OCI-LY3 (cell line): ENCODE results near the gene PKHD1.

Source experiments
- H2AFZ ChIP-seq: fragments of 200-600, 300-600 bp; shearing (Covaris generic); 2 replicates; pipeline ENCODE4 v1.6.0; 2014; ENCODE audit warnings: antibody characterized with exemption, low read depth, low read length
- H3K27ac ChIP-seq: fragments of 200-600, 300-600 bp; sonication (generic); 2 replicates; pipeline ENCODE4 v1.5.1; 2014; ENCODE audit warnings: mild to moderate bottlenecking, low read length, moderate library complexity, mixed read lengths
- H3K27me3 ChIP-seq: fragments of 200-600, 300-600 bp; sonication (generic); 2 replicates; pipeline ENCODE4 v1.6.1; 2014; ENCODE audit warnings: low read depth, low read length, mixed read lengths
- H3K36me3 ChIP-seq: fragments of 200-600, 300-600 bp; sonication (generic); replicated peaks from 2 replicates; pipeline ENCODE3; 2014; ENCODE audit warnings: low read depth, low read length, mixed read lengths
- H3K4me1 ChIP-seq: fragments of 300-600, 200-600 bp; sonication (generic); 2 replicates; pipeline ENCODE4 v1.6.1; 2014; ENCODE audit warnings: low read length, mixed read lengths
- H3K4me2 ChIP-seq: fragments of 200-600, 300-600 bp; sonication (generic); 2 replicates; pipeline ENCODE4 v1.6.1; 2014; ENCODE audit warnings: low read length, mixed read lengths
- H3K4me3 ChIP-seq: fragments of 300-600, 200-600 bp; sonication (generic); 2 replicates; pipeline ENCODE4 v1.5.1; 2014; ENCODE audit warnings: antibody characterized with exemption, mild to moderate bottlenecking, low read length, moderate library complexity
- H3K79me2 ChIP-seq: fragments of 300-600, 200-600 bp; shearing (Covaris generic); 2 replicates; pipeline ENCODE4 v1.6.1; 2014; ENCODE audit warnings: mild to moderate bottlenecking, low read length, mixed read lengths
- H3K9ac ChIP-seq: fragments of 300-600, 200-600 bp; shearing (Covaris generic); 2 replicates; pipeline ENCODE4 v1.6.0; 2014; ENCODE audit warnings: mild to moderate bottlenecking, low read length, moderate library complexity
- H3K9me3 ChIP-seq: fragments of 200-600, 300-600 bp; shearing (Covaris generic); 2 replicates; pipeline ENCODE4 v1.6.1; 2014; ENCODE audit warnings: low read length, mixed read lengths; ENCODE audit not compliant: insufficient read depth
- H4K20me1 ChIP-seq: fragments of 200-600, 300-600 bp; sonication (generic); 2 replicates; pipeline ENCODE4 v1.6.1; 2016; ENCODE audit warnings: low read length, mixed read lengths; ENCODE audit not compliant: insufficient read depth
- CTCF ChIP-seq: fragments of 200-600, 300-600 bp; sonication (generic); IDR thresholded peaks from 2 replicates; pipeline ENCODE4 v1.5.1; 2014; ENCODE audit warnings: antibody characterized with exemption, low read length, low read depth
- EZH2phosphoT487 ChIP-seq: fragments of 200-600 bp; shearing (Covaris generic); IDR thresholded peaks from 2 replicates; pipeline ENCODE4 v1.6.1; 2018; ENCODE audit warnings: antibody characterized with exemption, mixed run types, low read depth

PKHD1 gene

DNA sequence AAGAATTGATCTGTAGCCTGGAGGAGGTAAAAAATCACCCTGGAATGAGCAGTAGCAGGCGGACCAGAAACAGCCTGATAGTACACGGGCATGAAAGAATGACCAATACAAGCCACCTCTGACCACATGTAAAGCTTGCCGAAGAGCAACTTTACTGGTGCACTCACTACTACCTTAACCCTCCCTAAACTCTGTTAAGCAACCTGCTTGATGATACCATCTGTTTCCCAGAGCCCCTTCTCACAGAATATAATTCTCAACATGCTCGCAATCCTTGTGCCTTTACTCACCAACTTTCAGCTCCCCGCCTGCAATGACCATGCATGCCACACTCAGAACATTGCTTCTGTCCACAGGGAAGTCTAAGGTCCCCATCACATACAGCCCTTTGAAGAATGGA, 296.5 kb downstream of the PKHD1 start:
- no peak overlapping the region for H3K4me3 ChIP-seq
- peaks cover 7% of the 10 kb centered on the region; the same call in 1 of the 2 replicates for H3K27me3 ChIP-seq
- H2AFZ ChIP-seq = no peak overlapping the region
- H3K4me2 ChIP-seq = no peak overlapping the region
- H3K4me1 ChIP-seq = peaks cover 7% of the 10 kb centered on the region
- H3K79me2 ChIP-seq = no peaks in the 10 kb centered on the region
- no peak overlapping the region for H3K9ac ChIP-seq
- no peaks in the 10 kb centered on the region for H4K20me1 ChIP-seq
- TF ChIP-seq CTCF (no peak), EZH2phosphoT487 (no peak)
- no peak overlapping the region for H3K27ac ChIP-seq
- no peaks in the 10 kb centered on the region for H3K36me3 ChIP-seq
- H3K9me3 ChIP-seq = no peaks in the 10 kb centered on the region

- Histone ChIP-seq H3K27me3 (peaks cover 7% of the 10 kb centered on the region; the same call in 1 of the 2 replicates), H3K9me3 (no peaks in the 10 kb centered on the region), H3K27ac (no peak overlapping the region), H3K9ac (no peak overlapping the region), H3K4me2 (no peak overlapping the region), H3K79me2 (no peaks in the 10 kb centered on the region), H3K4me3 (no peak overlapping the region), H3K4me1 (peaks cover 7% of the 10 kb centered on the region), H4K20me1 (no peaks in the 10 kb centered on the region), H3K36me3 (no peaks in the 10 kb centered on the region), H2AFZ (no peak overlapping the region)
- TF ChIP-seq EZH2phosphoT487 (no peak), CTCF (no peak)
Measured at GRCh38 chr6:51788121-51788520, 299.3 kb downstream of the PKHD1 start.

GRCh38 chr6:51778666-51779065, 308.7 kb downstream of the PKHD1 start:
- H3K4me2 ChIP-seq = no peak overlapping the region
- no peaks in the 10 kb centered on the region for H3K36me3 ChIP-seq
- no peak overlapping the region for H3K27ac ChIP-seq
- no peaks in the 10 kb centered on the region for H3K4me1 ChIP-seq
- H3K9ac ChIP-seq = no peak overlapping the region
- no peak overlapping the region for H3K4me3 ChIP-seq
- H3K27me3 ChIP-seq = no peaks in the 10 kb centered on the region
- H2AFZ ChIP-seq = no peak overlapping the region
- H3K79me2 ChIP-seq = no peaks in the 10 kb centered on the region
- no peaks in the 10 kb centered on the region for H3K9me3 ChIP-seq
- H4K20me1 ChIP-seq = no peaks in the 10 kb centered on the region
- TF ChIP-seq EZH2phosphoT487 (no peak), CTCF (no peak)

DNA sequence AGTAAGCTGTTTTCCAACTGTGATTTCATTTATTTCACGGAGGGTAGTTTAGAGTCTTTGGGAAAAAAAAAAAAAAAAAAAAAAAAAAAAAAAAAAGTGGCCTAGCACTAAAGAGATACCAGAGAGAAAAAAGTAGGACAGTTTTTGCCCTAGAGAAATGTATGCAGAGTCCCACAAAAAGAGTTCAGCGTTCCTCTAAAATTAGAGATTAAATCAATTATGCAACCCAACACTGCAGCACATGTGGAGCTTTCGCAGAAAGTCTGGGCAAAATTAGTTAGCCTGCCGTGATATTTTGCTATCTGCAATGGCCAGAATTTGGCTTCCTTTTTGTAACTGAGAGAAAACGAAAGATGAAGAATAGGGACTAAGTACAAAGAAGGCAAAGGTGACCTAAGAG, 309.8 kb downstream of the PKHD1 start:
- Histone ChIP-seq H4K20me1 (no peaks in the 10 kb centered on the region), H3K9ac (no peak overlapping the region), H3K9me3 (no peaks in the 10 kb centered on the region), H3K27ac (no peak overlapping the region), H3K4me3 (no peak overlapping the region), H3K4me1 (no peaks in the 10 kb centered on the region), H3K79me2 (no peaks in the 10 kb centered on the region), H3K27me3 (no peaks in the 10 kb centered on the region), H2AFZ (no peak overlapping the region), H3K4me2 (no peak overlapping the region), H3K36me3 (no peaks in the 10 kb centered on the region)
- no peak for TF ChIP-seq CTCF
- no peak for TF ChIP-seq EZH2phosphoT487
